Astrocyte (in vitro differentiated cells and primary cell): ENCODE measurements around the gene ATRNL1. TPM values are rescaled to one million over a fixed set of nuclear protein-coding genes. Genes with fewer than 3 reads are reported as not detected.

Source experiments
- DNase-seq: peaks from one replicate; pipeline ENCODE4 v3.0.0-alpha.2; 2010; ENCODE audit warnings: low read depth
- FAIRE-seq: peaks from 2 replicates; lab custom pipeline; 2011; peaks lifted over from hg19 to GRCh38; lab: Jason Lieb, UNC
- H2AFZ ChIP-seq: 2 replicates; pipeline ENCODE4 v1.6.0; 2012; ENCODE audit warnings: low read depth, low read length, inconsistent platforms
- H3K27ac ChIP-seq: 2 replicates; pipeline ENCODE4 v1.5.1; 2011; ENCODE audit warnings: low read depth, low read length, inconsistent platforms
- H3K27me3 ChIP-seq: 2 replicates; pipeline ENCODE4 v1.6.0; 2011; ENCODE audit warnings: low read length, inconsistent platforms; ENCODE audit not compliant: insufficient read depth
- H3K36me3 ChIP-seq: 2 replicates; pipeline ENCODE4 v1.5.1; 2011; ENCODE audit warnings: low read length, inconsistent platforms; ENCODE audit not compliant: insufficient read depth
- H3K4me1 ChIP-seq: 2 replicates; pipeline ENCODE4 v1.5.1; 2011; ENCODE audit warnings: low read length, inconsistent platforms; ENCODE audit not compliant: insufficient read depth
- H3K4me2 ChIP-seq: 2 replicates; pipeline ENCODE4 v1.6.0; 2012; ENCODE audit warnings: low read length, inconsistent platforms
- H3K4me3 ChIP-seq: 2 replicates; pipeline ENCODE4 v1.5.1; 2011; ENCODE audit warnings: low read depth, mild to moderate bottlenecking, low read length, inconsistent platforms; ENCODE audit not compliant: insufficient read depth
- H3K79me2 ChIP-seq: 2 replicates; pipeline ENCODE4 v1.6.0; 2012; ENCODE audit warnings: mild to moderate bottlenecking, low read length, inconsistent platforms; ENCODE audit not compliant: insufficient read depth
- H3K9ac ChIP-seq: 2 replicates; pipeline ENCODE4 v1.6.0; 2012; ENCODE audit warnings: mild to moderate bottlenecking, low read length, inconsistent platforms
- H3K9me3 ChIP-seq: 2 replicates; pipeline ENCODE4 v1.5.1; 2012; ENCODE audit warnings: low read depth, mild to moderate bottlenecking, low read length, inconsistent platforms; ENCODE audit not compliant: insufficient read depth
- H4K20me1 ChIP-seq: 2 replicates; pipeline ENCODE4 v1.6.0; 2012; ENCODE audit warnings: low read length, inconsistent platforms; ENCODE audit not compliant: insufficient read depth
- H3K27ac Mint-ChIP-seq: one replicate; pipeline ENCODE4 v1.8.0; 2021; ENCODE audit warnings: mild to moderate bottlenecking, mixed read lengths; ENCODE audit not compliant: unreplicated experiment
- H3K27me3 Mint-ChIP-seq: one replicate; pipeline ENCODE4 v1.8.0; 2021; ENCODE audit warnings: low read depth, mixed read lengths; ENCODE audit not compliant: unreplicated experiment
- H3K36me3 Mint-ChIP-seq: one replicate; pipeline ENCODE4 v1.8.0; 2021; ENCODE audit warnings: low read depth, mixed read lengths; ENCODE audit not compliant: unreplicated experiment
- H3K4me1 Mint-ChIP-seq: one replicate; pipeline ENCODE4 v1.8.0; 2021; ENCODE audit warnings: low read depth, mixed read lengths; ENCODE audit not compliant: unreplicated experiment
- H3K4me3 Mint-ChIP-seq: one replicate; pipeline ENCODE4 v1.8.0; 2021; ENCODE audit warnings: mild to moderate bottlenecking, moderate library complexity, mixed read lengths; ENCODE audit not compliant: unreplicated experiment
- H3K9me3 Mint-ChIP-seq: one replicate; pipeline ENCODE4 v1.8.0; 2021; ENCODE audit warnings: mild to moderate bottlenecking, mixed read lengths; ENCODE audit not compliant: unreplicated experiment
- CTCF ChIP-seq: IDR thresholded peaks from 2 replicates; pipeline ENCODE4 v1.5.1; 2011; ENCODE audit warnings: low read depth, mild to moderate bottlenecking, inconsistent platforms, low read length, moderate library complexity; ENCODE audit not compliant: insufficient read depth
- EZH2 ChIP-seq: IDR thresholded peaks from 2 replicates; pipeline ENCODE4 v1.6.1; 2012; ENCODE audit warnings: mild to moderate bottlenecking, low read length, inconsistent platforms; ENCODE audit not compliant: insufficient read depth
- total RNA-seq: library from RNA; stranded (reverse); gene quantifications from 2 replicates; pipeline ENCODE4 v1.2.1, GENCODE V29; 2021

Gene ATRNL1
- total RNA-seq, 1 donor from 2014 or later, result 17.5 TPM

- Mint-ChIP-seq H3K9me3 (peaks cover 2% of the 10 kb centered on the region), H3K27ac (no peak overlapping the region), H3K4me1 (peaks cover 12% of the 10 kb centered on the region), H3K27me3 (no peaks in the 10 kb centered on the region), H3K36me3 (no peaks in the 10 kb centered on the region), H3K4me3 (no peak overlapping the region)
- Histone ChIP-seq H3K4me1 (peaks cover 6% of the 10 kb centered on the region), H3K9me3 (no peaks in the 10 kb centered on the region), H3K4me2 (no peak overlapping the region), H3K27ac (no peak overlapping the region), H2AFZ (no peak overlapping the region), H3K9ac (no peak overlapping the region), H3K36me3 (no peaks in the 10 kb centered on the region), H3K27me3 (no peaks in the 10 kb centered on the region), H3K79me2 (no peaks in the 10 kb centered on the region), H4K20me1 (no peaks in the 10 kb centered on the region), H3K4me3 (no peak overlapping the region)
- TF ChIP-seq CTCF (no peak), EZH2 (no peak)
- FAIRE-seq, result no peak
- DNase-seq, result peak; percentile 26
Measured at GRCh38 chr10:115857856-115858255, 764.7 kb downstream of the ATRNL1 start.

- Histone ChIP-seq H2AFZ (no peak overlapping the region), H3K79me2 (no peaks in the 10 kb centered on the region), H3K9ac (no peak overlapping the region), H3K4me1 (no peaks in the 10 kb centered on the region), H3K4me2 (no peak overlapping the region), H3K27ac (no peak overlapping the region), H3K9me3 (no peaks in the 10 kb centered on the region), H3K36me3 (no peaks in the 10 kb centered on the region), H3K27me3 (no peaks in the 10 kb centered on the region), H4K20me1 (no peaks in the 10 kb centered on the region), H3K4me3 (no peak overlapping the region)
- Mint-ChIP-seq H3K36me3 (no peaks in the 10 kb centered on the region), H3K9me3 (peaks cover 2% of the 10 kb centered on the region), H3K27me3 (no peaks in the 10 kb centered on the region), H3K4me3 (no peak overlapping the region), H3K27ac (no peak overlapping the region), H3K4me1 (peaks cover 5% of the 10 kb centered on the region)
- DNase-seq (no peak), FAIRE-seq (no peak)
- TF ChIP-seq CTCF (no peak), EZH2 (no peak)
Measured at GRCh38 chr10:115860182-115861107, 767.3 kb downstream of the ATRNL1 start.

GRCh38 chr10:115861455-115861854, 768.3 kb downstream of the ATRNL1 start:
- Histone ChIP-seq H3K27me3 (no peaks in the 10 kb centered on the region), H3K9me3 (no peaks in the 10 kb centered on the region), H3K79me2 (no peaks in the 10 kb centered on the region), H4K20me1 (no peaks in the 10 kb centered on the region), H3K4me1 (no peaks in the 10 kb centered on the region), H3K27ac (no peak overlapping the region), H3K4me3 (no peak overlapping the region), H3K36me3 (no peaks in the 10 kb centered on the region), H2AFZ (no peak overlapping the region), H3K9ac (no peak overlapping the region), H3K4me2 (no peak overlapping the region)
- H3K27me3 Mint-ChIP-seq, result no peaks in the 10 kb centered on the region
- TF ChIP-seq CTCF (no peak), EZH2 (no peak)
- FAIRE-seq, result no peak
- no peak overlapping the region for H3K27ac Mint-ChIP-seq
- peaks cover 5% of the 10 kb centered on the region for H3K4me1 Mint-ChIP-seq
- peaks cover 2% of the 10 kb centered on the region for H3K9me3 Mint-ChIP-seq
- H3K36me3 Mint-ChIP-seq, result no peaks in the 10 kb centered on the region
- no peak overlapping the region for H3K4me3 Mint-ChIP-seq
- DNase-seq, result no peak
